Kidney tubule cell (primary cell): ENCODE measurements around the gene MYO1C.
"Not testable (repeated sequence)": the region's sequence is repeated elsewhere in the genome, so short reads cannot be mapped to it uniquely, and the experiment has no call there.

Source experiments
- DNase-seq: peaks from one replicate; pipeline ENCODE4 v3.0.0-alpha.2; 2018; ENCODE audit warnings: low spot score

MYO1C gene

GRCh38 chr17:1492249-1493206, at the start of gene MYO1C:
Gene MYO1C (minus strand): TSS chr17:1492686. CDS start chr17:1492487, 199 bp downstream.
- DNase-seq = peak; percentile 30

DNA sequence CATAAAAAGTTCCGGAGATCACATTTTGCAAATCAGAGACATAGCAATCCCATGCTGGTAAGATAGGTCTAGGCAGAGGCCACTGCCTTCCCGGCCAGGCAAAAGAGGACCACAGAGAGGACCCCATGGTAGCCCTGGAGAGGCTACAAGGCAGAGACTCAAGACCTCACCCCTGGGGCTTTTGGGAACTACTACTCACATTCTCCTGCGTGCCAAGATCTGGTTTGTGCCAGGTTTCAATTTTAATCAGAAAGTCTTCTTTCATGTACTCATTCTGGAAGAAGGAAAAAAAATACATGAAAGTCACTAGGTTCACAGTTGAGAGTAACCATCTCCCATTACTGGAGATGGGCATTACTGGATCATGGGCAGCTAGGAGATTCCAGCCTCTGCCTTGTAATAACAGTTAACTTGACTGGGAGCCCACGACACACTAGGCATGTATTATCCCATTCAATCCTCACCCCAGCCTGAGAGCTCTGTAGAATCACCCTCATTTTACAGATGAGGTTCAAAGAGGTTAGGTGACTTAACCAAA, 49.0 kb upstream of the MYO1C start:
- DNase-seq = no peak

DNA sequence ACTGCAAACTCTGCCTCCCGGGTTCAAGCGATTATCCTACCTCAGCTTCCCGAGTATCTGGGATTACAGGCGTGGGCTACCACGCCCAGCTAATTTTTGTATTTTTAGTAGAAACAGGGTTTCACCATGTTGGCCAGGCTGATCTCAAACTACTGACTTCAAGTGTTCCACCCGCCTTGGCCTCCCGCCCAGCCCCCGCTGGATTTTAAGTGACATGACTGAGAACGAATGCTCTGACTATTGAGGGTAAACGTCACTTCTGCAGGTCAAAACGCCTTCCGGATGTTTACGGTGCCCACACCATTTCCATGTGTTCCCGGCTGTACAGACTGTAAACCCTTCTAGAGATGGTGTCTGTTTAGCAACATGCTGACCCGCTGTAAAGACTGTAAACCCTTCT, 47.3 kb upstream of the MYO1C start:
- no peak for DNase-seq

- no peak for DNase-seq
These were observed 43.3 kb upstream of the MYO1C start for GRCh38 chr17:1535737-1536136.

GRCh38 chr17:1533661-1534325, 41.3 kb upstream of the MYO1C start:
- no peak for DNase-seq

GRCh38 chr17:1532836-1533602, 40.5 kb upstream of the MYO1C start:
- no peak for DNase-seq

- no peak for DNase-seq
These were observed 37.4 kb upstream of the MYO1C start for GRCh38 chr17:1529863-1530262.

- not testable (repeated sequence) for DNase-seq
These were observed 34.4 kb upstream of the MYO1C start for GRCh38 chr17:1526876-1527275.

GRCh38 chr17:1522626-1523025, 30.1 kb upstream of the MYO1C start:
- DNase-seq = no peak

GRCh38 chr17:1521086-1521640, 28.7 kb upstream of the MYO1C start:
- no peak for DNase-seq

- DNase-seq = no peak
These were observed 27.2 kb upstream of the MYO1C start for GRCh38 chr17:1519678-1520077.

DNA sequence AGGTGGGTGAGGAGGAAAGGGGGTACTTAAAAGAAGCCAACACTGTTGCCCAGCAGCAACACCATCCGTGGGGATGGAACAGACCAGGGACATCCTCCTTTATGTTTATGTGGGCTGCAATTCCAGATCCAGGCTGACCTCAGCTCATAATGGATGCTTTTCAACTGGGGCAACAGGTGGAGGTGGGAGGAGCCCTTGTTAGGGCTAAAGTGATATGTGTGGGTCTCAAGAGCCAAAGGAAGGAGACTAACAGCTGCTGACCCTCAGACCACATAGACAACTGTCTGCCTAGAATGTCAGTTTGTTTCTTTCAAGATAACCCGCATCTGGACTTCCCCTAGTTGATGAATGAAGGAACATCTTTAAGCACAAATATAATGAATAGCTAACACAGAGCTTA, 25.9 kb upstream of the MYO1C start:
- DNase-seq = no peak

DNA sequence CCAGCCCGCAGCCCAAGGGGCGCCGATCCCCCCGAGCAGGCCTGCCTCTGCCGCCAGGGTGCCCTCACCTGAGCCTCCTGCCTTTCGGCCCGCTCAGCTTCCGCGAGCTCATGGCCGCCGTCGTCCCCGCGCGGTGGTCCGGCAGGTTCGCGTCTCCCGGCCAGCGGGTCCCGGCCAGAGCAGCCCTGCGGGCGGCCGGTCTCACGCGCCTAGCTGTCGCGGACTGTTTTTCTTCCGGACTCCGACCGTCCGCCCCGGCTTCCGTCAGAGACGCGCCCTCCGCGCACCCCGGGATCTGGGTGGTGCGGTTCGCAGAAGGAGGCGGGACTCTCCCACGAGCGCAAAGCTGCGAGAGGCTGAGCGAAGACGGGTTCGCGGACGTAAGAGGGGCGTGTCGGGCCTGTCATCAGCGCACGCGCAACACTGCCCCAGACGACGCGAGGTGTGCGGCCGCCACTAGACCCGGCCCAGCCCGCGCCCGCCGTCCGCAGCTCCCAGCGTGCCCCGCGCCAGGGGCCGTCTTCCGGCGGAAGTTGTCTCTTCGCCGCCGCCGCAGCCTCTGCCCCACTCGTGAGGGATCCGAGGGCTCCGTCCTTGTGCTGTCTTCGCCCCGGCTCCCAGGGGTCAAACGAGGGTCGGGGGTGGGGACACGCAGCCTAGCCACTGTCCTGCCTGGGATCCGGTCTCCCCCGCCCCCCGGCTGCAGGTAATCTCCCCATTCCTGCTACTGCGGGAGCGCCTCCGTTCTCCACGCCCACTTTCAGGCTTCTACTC, 24.1 kb upstream of the MYO1C start, which contains the start of gene INPP5K:
Gene INPP5K (minus strand): TSS at position 225 of the 774 bp plus-strand sequence. CDS start 113 bp downstream, at position 112.
- DNase-seq = peak; percentile 98

DNA sequence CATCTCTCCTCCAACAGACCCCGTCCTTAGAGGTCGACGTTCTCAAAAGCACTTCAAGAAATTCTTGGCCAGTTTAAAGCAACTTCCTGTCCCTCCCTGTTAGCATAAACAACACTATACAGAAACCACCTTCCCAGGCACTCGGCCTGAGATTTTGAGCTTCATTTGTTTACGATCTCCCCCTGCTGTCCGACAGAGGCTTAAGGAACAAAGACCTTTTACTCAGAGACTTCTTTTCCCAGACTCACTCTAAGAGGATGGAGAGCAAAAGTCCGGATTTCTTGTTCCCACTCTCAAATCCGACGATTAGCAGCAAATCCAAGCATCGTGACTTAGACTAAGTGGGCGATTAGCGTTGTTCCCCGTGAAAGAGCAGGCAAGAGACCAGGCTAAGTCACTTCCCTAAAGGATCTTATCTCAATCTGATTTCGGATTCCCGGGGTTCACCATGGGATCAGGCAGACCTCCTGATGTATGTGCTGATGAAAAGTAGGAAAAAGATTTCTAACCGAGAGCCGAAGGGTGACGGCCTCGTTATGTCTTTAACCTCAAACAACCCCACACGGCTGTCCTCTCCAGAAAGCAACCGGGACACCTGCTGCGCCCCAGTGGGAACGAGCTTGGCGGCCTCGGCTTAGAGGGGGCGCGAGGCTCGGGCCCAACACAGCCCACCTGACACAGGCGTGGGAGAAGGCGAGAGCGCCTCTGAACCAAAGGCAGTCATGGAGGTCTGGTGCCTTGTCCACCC, 23.3 kb upstream of the MYO1C start:
- peak; percentile 83 for DNase-seq

DNA sequence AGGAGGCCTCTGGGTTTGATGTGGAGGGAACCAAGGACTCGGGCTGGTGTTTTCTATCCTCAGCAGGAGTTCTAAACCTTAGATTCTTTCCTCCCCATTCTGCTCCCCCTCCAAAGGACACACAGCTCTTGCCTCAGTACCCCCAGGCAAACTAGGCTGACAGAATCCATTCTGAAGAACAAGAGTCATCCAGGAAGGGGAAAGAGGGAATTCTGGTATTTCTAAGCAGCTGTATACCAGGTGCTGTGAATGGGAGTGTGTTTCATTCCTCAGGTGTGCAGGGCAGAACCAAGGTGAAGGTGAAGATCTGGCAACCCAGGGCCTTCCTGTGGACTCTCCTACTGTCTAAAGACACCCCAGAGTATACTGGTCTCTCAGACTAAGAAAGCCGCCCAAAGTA, 19.9 kb upstream of the MYO1C start:
- DNase-seq = peak; percentile 19

DNA sequence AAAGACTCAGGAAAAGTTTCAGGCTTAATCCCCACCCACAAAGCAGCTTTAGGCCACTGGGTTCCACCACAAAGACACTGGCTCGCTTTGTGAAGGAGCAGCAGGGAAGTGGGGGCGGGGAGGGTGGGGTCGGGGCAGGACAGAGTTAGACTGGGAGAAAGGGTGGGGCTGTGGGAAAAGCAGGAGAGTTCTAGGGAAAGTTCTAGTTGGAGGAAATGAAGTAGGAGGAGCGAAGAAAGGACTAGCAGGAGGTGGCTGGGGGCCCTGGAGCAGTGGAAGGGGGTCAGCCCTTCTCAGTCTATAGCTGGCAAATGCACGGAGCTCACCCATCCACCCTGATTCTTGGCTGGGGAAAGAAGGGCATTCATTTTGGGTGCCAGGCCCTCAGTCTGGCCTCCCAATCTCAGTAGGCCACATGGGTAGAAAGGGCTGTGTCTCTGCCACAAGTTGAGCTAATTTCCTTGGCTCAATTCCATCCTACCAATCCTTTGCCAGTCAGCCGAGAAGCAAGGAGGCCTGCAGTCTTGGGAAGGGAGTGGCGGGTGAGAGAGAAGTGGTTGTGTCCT, 19.4 kb upstream of the MYO1C start:
- DNase-seq = peak; percentile 45

DNA sequence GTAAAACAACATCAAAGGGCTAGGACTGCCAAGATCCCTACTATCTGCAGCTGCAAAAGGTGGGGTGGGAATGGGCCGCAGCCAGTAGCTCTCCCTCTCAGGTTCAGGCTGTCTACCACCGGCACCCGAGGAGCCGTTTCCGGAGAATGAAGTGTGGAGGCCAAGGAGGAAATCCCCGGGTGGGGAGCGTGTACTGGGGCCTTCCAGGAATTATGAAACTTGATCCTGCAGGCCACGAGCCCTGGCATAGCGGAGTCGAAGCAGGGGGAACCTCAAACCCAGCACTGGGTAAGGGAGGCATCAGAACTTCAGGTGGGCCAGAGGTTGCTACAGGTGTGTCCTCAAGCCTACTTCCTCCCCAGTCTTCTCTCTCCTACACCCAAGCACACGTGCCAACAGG, 18.8 kb upstream of the MYO1C start:
- no peak for DNase-seq

- DNase-seq = no peak
These were observed 16.9 kb upstream of the MYO1C start for GRCh38 chr17:1509290-1509881.

GRCh38 chr17:1508709-1509108, 16.2 kb upstream of the MYO1C start:
- DNase-seq = not testable (repeated sequence)
